HG03558 (cell line): ENCODE results near the gene SLC6A9.

Experiments
- ATAC-seq: cut with Tn5 transposase; IDR thresholded peaks from one replicate; pipeline ENCODE4 v1.9.1; 2021; ENCODE audit warnings: moderate number of reproducible peaks; ENCODE audit not compliant: unreplicated experiment; ENCODE audit errors: extremely low read depth

The SLC6A9 gene

DNA sequence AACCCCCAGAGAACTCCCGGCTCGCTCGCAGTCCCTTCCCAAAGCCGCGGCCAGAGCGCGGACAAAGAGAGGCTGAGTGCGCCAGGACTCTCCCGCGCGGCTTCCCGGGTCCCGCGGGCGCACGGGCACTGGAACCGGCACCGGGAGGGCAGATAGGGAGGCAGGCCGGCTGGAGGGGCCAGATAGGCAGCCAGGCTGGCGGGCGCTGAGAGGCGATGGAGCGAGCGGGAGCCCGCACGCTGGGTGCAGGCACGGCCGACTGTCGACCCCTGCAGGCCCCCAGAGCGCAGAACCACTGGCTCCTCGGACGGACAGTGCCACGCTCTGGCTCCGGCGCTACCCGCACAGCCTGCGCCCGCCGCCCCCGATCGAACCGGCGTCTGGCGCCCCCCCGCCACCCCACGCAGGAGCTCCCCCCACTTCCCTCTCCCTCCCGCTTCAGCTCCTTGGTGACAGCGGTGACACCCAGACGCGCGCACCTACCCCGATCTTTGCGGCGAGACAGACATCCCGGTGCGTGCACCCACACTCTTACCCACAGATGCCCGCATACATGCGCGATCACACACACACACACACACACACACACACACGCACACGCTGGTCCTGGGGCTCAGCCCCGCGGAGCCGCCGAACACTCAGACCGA lies 534 bp downstream of the SLC6A9 start:
- no peak for ATAC-seq

DNA sequence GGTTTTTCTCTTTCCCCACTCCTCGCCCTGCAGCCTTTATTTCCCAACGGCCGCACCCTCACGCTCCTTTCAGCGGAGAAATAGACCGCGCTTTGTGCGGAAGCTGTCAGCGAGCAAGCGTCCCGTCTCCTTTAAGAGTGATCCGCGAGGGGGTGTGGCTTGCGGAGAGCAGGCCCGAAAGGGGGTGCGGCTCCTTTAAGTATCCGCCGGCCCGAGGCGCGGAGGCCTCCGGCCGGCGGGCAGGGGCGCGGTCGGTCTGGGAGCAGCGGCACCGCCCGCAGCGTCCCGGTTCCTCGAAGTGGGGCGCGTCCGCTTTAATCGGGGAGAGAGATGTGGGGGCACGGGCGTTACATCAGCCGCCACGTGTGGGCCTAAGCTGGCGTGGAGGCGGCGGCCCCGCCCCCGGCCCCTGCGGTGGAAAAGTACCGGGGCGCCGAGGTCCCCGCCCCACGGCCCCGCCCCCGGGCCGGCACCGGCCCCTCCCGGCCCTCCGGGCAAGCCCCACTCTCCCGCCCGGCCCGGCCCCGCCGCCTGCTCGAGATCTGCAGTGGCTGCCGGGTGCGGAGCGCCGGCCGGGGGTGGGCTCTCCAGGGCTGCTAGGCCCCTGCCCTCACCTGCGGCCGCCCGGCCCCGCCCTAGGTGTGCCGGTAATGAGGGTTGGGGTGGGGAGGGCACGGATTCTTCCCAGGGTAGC lies 1.2 kb downstream of the SLC6A9 start:
- ATAC-seq: peak; percentile 60

GRCh38 chr1:44029260-44029910 lies 1.9 kb downstream of the SLC6A9 start:
- peak; percentile 8 for ATAC-seq

DNA sequence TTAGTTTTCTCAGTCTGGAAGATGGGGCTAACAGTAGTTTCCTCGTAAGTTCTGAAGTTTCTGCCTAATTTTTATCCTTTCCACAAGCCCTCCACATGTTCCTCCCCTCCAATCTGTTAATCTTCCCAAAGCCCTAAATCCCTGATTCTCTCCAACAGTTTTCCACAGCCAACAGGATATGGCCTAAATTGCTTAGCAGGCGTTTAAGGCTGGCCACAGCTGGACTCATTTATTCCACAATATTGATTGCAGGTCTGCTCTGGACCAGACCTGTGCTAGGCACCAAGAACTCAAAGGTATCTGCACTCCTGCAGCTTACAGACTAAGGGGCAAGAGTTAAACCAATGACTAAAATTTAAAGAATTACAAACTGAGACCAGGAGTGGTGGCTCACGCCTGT lies 3.9 kb downstream of the SLC6A9 start:
- no peak for ATAC-seq

DNA sequence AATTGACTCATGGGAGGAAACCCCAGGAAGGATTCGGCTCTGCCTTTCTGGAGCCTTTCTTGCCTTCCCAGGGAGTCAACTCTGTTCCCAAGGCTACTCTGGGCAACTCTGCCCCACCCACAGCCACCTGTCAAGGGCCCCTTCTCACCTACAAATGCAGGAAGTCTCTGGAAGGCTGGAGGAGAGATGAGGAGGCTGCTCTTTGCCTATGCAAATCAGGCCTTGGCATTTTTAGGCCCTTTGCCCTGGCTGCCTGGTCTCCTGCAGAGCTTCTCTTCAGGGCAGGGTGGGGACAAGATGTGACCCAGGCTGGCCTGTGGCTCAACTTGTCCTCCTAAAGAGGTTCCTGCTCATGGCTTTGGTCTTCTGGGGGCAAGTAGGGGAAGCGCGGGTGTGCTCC lies 5.4 kb downstream of the SLC6A9 start:
- no peak for ATAC-seq

DNA sequence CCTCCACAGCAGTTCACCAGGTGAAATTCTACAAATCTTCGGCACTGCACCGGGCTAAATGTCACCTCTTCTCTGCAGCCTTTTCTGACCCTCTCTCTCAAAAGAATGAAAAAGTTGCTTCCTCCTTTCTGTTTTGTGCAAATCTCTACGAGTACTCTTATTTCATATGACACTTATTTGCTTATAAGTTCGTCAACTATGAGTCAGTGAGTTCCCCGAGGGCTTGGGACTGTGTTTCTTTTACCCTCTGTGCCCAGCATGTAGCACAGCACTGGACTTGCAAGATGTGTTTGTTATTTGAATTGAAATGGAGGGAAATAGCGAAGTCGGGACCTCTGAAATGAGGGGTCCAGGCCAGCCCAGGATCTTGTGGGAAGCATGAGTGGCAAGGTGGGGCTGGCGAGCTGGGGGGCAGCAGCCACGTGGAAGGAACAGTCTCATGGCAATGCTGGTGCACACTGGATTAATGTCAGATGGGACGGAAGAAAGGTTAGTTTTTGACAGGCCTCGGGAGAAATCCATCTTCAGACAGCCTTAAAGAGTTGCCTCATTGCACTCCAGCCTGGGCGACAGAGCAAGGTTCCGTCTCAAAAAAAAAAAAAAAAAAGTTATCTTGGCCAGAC lies 6.2 kb downstream of the SLC6A9 start:
- ATAC-seq: no peak

- ATAC-seq: no peak
These were observed 7.0 kb downstream of the SLC6A9 start for GRCh38 chr1:44024031-44024902.

GRCh38 chr1:44021581-44022321 lies 9.5 kb downstream of the SLC6A9 start:
- no peak for ATAC-seq

DNA sequence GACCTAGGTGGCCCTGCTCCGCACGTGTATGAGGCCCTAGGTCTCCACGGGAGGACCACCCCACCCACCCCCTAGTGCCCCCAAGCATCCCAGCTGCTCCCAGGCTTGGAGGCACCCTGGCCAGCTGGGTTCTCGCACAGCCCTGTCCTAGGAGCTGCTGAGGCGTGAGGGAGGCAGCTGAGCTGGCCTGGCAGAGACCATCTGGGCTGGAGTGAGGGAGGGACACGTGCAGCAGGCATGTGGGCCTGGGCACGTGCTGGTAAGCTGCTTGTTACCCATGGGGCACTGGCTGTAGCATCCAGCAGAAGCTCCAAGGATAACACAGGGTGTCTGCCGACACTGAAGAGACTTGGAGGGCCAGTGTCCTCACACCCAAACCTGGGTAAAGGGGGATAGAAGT lies 10.1 kb downstream of the SLC6A9 start:
- ATAC-seq: no peak

DNA sequence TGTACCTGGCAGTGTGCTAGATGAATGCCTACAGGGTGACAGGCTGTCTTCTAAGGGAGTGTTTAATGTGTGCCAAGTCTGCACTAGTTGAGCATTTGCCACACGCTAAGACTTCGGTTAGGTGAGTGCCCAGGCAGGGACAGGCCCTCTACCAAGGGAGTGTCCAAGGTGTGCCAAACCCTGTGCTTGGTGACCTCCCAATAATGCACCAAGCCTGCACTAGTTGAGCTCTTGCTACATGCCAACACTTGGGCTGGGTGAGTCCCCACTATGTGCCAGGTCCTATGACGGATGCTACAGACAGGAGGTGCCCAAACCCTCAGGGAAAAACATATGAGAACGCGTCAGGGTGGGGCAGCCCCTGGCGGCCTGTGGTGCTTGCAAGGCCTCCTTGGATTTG lies 10.8 kb downstream of the SLC6A9 start:
- no peak for ATAC-seq

GRCh38 chr1:44019466-44019948 lies 11.8 kb downstream of the SLC6A9 start:
- no peak for ATAC-seq

- ATAC-seq: no peak
These were observed 14.3 kb downstream of the SLC6A9 start for GRCh38 chr1:44016890-44017400.

DNA sequence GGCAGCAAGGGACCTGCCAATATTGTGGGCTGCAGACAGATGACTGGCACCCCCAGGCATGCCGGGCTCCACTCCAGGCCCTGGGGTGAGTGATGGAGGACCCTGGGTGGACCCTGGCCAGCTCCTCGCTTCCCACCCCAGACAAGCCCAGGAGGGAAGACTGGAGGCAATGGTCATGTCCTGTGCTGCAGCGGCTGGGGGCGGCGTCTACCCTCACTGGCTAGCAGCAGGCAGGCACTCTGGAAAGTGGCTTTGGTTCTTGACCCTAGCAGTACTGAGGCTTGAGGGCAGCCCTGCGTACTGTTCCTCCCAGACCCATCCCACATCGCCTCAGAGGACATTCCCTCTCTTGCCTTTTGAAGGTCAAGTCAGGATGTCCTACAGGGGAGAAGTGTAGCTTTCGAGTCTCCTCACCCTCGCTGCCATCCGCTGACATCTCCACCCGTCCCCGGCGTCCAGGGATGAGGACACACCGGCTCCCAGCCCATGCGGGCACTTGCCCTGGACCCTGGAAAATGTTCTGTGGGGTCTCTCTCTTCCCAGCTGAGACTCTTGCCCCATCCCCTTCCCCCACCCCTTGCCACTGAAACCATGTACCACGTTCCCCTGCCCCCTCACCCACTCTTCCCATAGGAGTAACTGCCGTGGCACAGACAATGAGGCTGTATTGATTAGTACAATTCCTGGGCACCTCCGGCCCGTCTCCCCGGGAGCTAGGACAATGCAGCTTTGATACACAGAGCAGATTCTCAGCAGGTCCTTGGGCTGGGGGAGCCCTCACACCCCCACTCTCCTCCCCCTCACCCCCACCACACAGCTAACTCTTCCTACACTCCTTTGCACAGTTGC lies 15.0 kb downstream of the SLC6A9 start:
- no peak for ATAC-seq

DNA sequence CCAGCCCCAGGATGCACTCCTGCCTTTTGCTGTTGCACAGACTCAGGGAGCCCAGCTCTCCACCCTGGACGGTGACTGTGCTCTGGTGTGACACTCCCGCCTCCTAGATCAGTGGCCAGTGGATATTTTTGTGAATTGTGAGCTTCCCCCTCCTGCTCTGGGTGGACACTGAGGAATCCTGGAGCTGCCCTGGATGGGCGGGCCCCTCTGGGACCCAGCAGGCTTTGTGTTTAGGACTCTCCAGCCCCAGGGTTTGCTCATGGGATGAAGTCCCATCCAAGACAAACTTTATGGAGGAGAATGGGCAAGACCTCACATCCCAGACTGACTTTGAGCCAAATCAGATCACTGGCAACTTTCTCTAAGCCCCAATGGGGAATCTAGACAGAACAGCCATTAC lies 16.1 kb downstream of the SLC6A9 start:
- ATAC-seq: no peak

DNA sequence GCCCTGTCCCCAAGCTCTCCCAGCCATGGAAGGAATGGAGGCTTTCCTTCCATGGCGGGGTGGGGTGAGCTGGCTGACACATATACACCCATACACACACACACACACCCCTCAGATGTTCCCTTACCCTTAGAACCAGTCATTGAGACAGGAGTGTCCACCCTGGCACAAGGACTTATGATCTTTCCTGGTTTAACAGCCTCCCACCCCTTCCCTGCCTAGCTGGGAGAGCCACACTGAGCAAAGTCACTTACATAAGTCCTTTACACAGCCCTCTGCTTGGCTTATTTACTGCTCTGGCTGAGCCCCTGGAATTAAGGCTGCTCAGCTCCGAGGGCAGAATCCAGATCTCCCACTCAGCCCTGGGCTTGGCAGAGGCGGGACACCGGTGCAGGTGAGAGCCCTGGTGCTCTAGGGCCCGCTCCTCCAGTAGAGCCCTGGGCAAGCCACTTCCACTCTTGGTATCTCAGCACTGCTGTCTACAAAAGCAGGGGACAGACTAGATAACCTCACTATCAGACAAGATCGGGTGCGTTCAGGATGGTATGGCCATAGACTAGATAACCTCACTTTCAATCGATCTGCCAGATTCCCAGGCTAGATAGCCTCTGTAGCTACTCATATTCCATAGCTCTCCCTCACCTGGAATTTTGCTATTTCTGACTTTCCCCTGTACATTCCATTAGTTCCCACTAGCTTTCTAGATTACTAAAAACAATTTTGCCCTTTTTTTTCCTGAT lies 16.7 kb downstream of the SLC6A9 start:
- no peak for ATAC-seq

GRCh38 chr1:44013949-44014348 lies 17.3 kb downstream of the SLC6A9 start:
- ATAC-seq: no peak

DNA sequence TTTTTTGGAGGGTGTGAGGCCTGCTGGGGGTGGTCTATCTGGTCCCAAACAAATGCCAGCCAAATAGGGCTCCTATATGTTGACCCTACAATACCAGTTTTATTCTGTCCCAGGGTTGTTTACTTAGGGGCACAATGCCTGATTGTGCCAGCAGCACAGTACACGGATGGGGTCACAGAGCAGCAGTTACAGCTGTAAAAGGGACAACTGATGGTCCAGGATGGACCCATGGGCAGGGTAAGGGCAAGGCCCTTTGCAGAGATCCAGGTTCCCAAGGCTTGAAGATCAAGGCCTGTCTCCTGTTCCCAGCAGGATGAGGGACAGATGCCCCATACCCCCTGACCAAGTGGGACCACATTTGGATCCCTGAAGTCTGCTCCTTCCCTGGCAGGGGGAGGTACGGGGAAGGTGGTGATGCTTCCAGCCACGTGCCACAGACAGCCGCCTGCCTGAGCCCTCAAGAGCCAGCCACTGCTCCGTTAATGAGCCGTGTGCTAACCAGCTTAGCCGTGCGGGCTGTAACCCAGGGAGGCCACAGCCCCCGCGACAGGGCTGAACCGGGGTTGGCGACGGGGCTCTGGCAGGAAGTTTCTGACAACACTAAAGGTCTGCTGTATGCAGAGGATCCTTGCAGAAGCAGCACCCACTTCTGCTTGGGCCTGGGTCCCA lies 18.2 kb downstream of the SLC6A9 start:
- ATAC-seq: no peak
